ENCODE data around the gene HEBP2. TPM values are rescaled to one million over a fixed set of nuclear protein-coding genes. Genes with fewer than 3 reads are reported as not detected.

HEBP2 gene
- total and polyA plus RNA-seq, 2 of the 4 experiments (the other 2 are of a cell fraction), result 3.9 to 6.1 TPM

DNA sequence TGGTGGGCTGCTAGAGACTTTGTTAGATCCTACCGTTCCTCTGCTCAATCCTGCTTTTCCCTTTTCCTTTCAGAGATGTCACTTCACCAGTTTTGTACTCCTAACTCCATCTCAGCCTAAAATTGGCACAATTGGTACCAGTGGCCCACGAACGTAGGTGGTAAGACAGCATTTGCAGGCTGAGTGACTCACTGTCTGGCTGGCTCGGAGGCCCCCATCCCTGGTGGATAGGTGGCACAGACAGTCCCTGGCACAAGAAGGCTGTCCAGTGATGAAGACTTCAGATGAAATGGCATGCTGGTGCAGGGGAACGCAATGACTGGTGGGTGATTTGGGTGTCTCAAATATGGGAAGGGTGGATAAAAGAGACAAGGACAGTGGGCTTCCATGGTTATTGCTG is 11.1 kb downstream of the HEBP2 start:
- Histone ChIP-seq H4K8ac (ENCODE audit: low read depth in 2 of 2, low read length in 2 of 2) (no peak overlapping the region), H2BK20ac (ENCODE audit: low read depth, low read length) (no peak overlapping the region), H3K79me1 (ENCODE audit: low read depth in 1 of 2, low read length in 2 of 2) (peaks cover 0 to 14% of the 10 kb centered on the region in 2 experiments; a peak in 3 of 4 replicates), H3K23ac (ENCODE audit: low read depth, low read length) (no peak overlapping the region), H3K27me3 (ENCODE audit: control insufficient read depth, insufficient read depth, low read length) (no peaks in the 10 kb centered on the region), H2AFZ (replicated peaks; ENCODE audit: low read length, poor library complexity) (no peak overlapping the region), H2BK5ac (ENCODE audit: low read depth, low read length, poor library complexity, severe bottlenecking) (no peak overlapping the region), H3K56ac (ENCODE audit: extremely low read depth, insufficient read depth, low read length) (no peak overlapping the region), H4K5ac (ENCODE audit: low read depth, low read length) (no peak overlapping the region), H2AK5ac (ENCODE audit: low read depth, low read length) (no peak overlapping the region), H4K20me1 (ENCODE audit: insufficient read depth, low read length) (no peaks in the 10 kb centered on the region; the same call in 1 of the 2 replicates), H3K4me2 (ENCODE audit: low read depth, low read length) (no peak overlapping the region), H2AK9ac (replicated peaks; ENCODE audit: low read depth, low read length, poor library complexity) (no peak overlapping the region), H3K4me3 (ENCODE audit: insufficient read depth, low read depth, low read length) (no peak overlapping the region), H2BK15ac (ENCODE audit: low read depth, low read length) (no peak overlapping the region), H3K9ac (ENCODE audit: low read depth, low read length) (no peak overlapping the region), H3K14ac (replicated peaks; ENCODE audit: low read depth, low read length) (no peak overlapping the region), H3K18ac (ENCODE audit: low read depth, low read length) (no peak overlapping the region), H3K4me1 (ENCODE audit: control insufficient read depth, insufficient read depth, low read length) (peaks cover 8% of the 10 kb centered on the region), H3K4ac (ENCODE audit: low read depth, low read length) (no peak overlapping the region), H2BK120ac (ENCODE audit: low read depth, low read length) (no peak overlapping the region), H3K9me1 (ENCODE audit: insufficient read depth, low read length) (peaks cover 11% of the 10 kb centered on the region), H3K27ac (ENCODE audit: insufficient read depth, low read length) (no peak overlapping the region), H3K36me3 (ENCODE audit: control insufficient read depth, insufficient read depth, low read length) (peaks cover 18% of the 10 kb centered on the region), H4K91ac (ENCODE audit: insufficient read depth, low read depth, low read length) (no peak overlapping the region), H3K9me3 (ENCODE audit: control insufficient read depth, insufficient read depth, low read length) (no peaks in the 10 kb centered on the region)
- BruUV-seq (replicated peaks), result no TSS peak
- dilution Hi-C loops (cut with HindIII; ENCODE audit: low sequenced_read_pairs, unreplicated experiment) (no loop called here), intact Hi-C loops (cut with micrococcal nuclease) (no loop called here), in situ Hi-C loops (cut with MboI; ENCODE audit: low sequenced_read_pairs) (loop anchor here (25.0 kb wide), 1 partner anchor 578 kb away; no protein-coding TSS in a partner anchor)
- DNase-seq, result no peak
- POLR2A ChIA-PET (ENCODE audit: unreplicated experiment), result no interaction called here
- no peak for ATAC-seq (ENCODE audit: low read depth)
- TF ChIP-seq RCOR1 (IDR thresholded peaks at IDR 0.05; ENCODE audit: insufficient replicate concordance, low read length) (no peak), CEBPB (IDR thresholded peaks at IDR 0.05; ENCODE audit: low read depth, low read length) (no peak), FOS (IDR thresholded peaks at IDR 0.05; ENCODE audit: low read depth, low read length) (no peak), MAZ (IDR thresholded peaks at IDR 0.05; ENCODE audit: borderline replicate concordance, low read depth, low read length) (no peak), MAFK (IDR thresholded peaks at IDR 0.05; ENCODE audit: low read depth, low read length) (no peak), USF2 (IDR thresholded peaks at IDR 0.05; ENCODE audit: low read depth, low read length) (no peak), CTCF (conservative IDR thresholded peaks at IDR 0.05; ENCODE audit: low read depth, low read length) (no peak), CHD1 (IDR thresholded peaks at IDR 0.05; ENCODE audit: low read depth, low read length) (no peak), NFE2L2 (IDR thresholded peaks at IDR 0.05; ENCODE audit: low read depth, low read length) (no peak), POLR2A (IDR thresholded peaks at IDR 0.05; ENCODE audit: low read depth, low read length) (no peak), RAD21 (IDR thresholded peaks at IDR 0.05; ENCODE audit: low read length) (no peak), RFX5 (IDR thresholded peaks at IDR 0.05; ENCODE audit: low read depth, low read length) (no peak), SMC3 (IDR thresholded peaks at IDR 0.05; ENCODE audit: low read depth, low read length) (no peak), MXI1 (IDR thresholded peaks at IDR 0.05; ENCODE audit: borderline replicate concordance, low read depth, low read length) (no peak), BHLHE40 (IDR thresholded peaks at IDR 0.05; ENCODE audit: low read depth, low read length) (no peak)
- TF ChIP-seq, protein P1, sequence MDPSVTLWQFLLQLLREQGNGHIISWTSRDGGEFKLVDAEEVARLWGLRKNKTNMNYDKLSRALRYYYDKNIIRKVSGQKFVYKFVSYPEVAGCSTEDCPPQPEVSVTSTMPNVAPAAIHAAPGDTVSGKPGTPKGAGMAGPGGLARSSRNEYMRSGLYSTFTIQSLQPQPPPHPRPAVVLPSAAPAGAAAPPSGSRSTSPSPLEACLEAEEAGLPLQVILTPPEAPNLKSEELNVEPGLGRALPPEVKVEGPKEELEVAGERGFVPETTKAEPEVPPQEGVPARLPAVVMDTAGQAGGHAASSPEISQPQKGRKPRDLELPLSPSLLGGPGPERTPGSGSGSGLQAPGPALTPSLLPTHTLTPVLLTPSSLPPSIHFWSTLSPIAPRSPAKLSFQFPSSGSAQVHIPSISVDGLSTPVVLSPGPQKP (IDR thresholded peaks at IDR 0.05; ENCODE audit: borderline replicate concordance, low read depth, low read length), result no peak
- no CpG with 5 or more reads among the region's 5 CpGs for WGBS, 2 experiments (ENCODE audit: extremely low coverage in 2 of 2, insufficient read length in 1 of 2)
- CTCF ChIA-PET, result interaction anchor here (0.6 kb wide), 1 partner anchor 8 kb away, joined by 5 read pairs; no protein-coding TSS in a partner anchor
